ELR (cell line): Measurements from ENCODE around the gene LY6G5C.
"Not testable (repeated sequence)": the region's sequence is repeated elsewhere in the genome, so short reads cannot be mapped to it uniquely, and the experiment has no call there.

ENCODE experiments used
- DNase-seq: peaks from one replicate; pipeline ENCODE4 v3.0.0-alpha.2; 2015; ENCODE audit warnings: low read depth

The LY6G5C gene

DNA sequence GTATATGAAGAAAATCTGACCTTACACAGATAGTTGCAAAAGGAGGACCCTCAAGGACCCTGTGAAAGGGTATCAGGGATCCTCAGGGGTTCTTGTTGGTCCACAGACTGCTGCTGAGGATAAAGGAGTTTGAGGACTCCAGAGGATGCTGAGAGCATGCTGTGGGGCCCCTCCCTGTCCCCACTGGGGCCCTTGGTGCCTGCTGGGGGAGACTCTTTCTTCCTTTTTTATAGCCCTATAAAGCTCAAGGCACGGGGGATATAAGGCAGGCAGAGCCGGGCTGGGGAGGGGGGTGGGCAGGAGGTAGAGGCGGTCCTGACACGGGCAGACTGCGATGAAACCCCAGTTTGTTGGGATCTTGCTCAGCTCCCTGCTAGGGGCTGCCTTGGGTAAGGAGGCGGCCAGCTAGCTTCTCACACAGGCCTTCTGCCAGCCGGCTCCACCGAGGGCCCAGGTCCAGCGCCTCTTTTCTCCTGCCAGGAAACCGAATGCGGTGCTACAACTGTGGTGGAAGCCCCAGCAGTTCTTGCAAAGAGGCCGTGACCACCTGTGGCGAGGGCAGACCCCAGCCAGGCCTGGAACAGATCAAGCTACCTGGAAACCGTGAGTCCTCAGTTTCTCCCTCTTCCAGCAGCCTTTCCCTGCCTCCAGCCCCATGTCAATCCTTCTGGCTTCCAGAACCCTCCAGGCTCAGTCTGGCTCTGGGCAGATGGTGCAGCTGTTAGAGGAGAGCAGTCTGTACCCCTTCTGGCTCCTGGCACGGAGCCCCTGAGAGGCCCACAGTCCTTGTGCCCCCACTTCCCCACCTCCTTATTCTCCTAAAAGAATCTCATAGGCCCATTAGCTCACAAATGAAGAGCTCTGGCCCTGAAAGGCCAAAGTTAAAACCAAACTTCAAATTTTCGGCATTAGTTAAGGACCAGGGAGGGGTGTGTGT lies 34.4 kb upstream of the LY6G5C start, which contains the start of gene LY6G6D:
TSS of gene LY6G6D (plus strand) at position 327 of the 937 bp plus-strand sequence. CDS start at position 335, 8 bp downstream.
- DNase-seq, result no peak

DNA sequence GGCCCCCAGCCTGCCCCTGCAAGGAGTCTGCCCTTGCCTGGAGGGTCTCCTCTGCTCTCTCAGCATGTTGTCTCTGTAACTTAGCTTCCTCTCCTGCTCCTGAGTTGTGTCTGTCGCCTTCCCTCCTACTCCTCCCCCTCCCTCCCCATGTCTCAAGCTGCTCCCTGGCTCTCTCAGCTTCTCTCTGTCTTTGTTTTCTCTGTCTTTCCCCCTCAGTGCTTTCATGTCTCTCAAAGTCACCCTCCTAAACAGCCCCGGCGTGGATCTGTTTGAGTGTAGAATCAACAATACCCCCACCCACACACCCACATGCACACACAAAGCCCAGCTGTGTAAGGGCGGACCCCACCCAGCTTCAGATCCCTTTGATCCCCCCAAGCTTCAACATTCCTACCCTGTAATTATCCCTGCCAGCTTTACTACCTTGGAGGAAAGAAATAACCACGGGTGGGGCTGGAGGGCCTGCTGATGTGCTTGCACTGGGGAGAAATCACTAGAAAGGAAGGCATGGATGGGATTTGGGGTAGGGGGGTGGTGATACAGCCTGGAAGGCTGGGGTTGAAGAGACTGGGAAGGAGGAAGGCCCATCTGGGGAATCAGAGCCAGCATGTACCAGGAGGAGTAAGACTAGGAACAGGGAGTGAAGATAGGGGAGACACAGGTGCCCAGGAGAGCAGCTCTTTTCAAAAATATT lies 33.3 kb upstream of the LY6G5C start:
- no peak for DNase-seq

DNA sequence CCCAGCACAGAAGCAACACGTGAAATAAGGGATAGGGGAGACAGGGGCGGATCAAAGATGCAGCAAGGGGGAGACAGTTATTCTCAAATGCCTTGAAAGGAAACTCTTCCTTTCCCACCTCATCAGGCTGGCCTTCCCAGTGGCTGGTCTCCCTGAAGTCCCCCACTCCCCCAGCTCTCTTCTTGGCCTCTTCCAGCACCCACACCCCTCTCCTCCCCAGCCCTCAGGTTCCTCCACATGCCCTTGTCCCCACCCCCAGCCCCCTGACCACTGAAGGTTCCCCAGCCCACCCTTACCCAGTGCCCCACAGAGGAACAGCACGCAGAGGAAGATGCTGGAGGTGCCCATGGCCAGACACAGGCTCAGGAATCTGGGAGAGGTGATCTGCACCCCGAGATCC lies 32.6 kb upstream of the LY6G5C start:
- DNase-seq, result no peak

DNA sequence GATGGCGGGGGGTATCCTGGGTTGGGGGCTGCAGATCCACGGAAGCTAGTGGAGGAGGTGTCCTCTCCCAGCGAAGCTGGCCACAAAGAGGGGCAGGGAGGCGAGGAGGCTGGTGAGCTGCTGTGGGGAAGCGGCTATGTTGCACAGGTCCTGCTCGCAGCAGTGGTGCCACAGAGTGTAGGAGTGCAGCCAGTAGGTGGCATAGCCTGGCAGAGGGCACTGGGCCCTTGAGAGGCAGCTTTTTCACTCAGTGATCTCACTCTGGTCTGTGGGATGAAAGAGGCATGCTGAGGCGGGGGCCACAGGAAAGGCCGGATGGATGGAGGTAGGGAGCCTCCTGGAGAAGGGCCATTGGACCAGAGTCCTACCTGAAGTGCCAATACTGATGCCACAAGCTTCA lies 31.4 kb upstream of the LY6G5C start:
- no peak for DNase-seq

DNA sequence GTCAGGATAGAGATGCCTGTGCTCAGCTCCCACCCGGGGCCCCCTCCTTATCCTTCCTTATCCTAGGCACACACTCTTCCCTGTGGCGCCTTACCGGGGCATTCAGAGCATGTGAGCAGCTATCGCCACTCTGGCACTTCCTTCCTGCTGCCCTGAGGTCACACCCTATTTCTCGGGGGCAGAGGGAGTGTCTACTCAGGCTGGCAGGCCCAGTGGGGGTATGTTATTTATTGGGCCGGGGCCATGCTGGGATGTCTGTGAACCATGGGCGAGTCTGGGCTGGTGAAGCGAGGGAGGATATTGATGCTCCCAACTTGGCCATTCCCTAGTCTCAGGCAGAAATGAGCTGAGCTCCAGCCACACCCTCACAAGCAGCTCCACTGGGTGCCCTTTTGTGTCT lies 30.4 kb upstream of the LY6G5C start:
- no peak for DNase-seq

DNA sequence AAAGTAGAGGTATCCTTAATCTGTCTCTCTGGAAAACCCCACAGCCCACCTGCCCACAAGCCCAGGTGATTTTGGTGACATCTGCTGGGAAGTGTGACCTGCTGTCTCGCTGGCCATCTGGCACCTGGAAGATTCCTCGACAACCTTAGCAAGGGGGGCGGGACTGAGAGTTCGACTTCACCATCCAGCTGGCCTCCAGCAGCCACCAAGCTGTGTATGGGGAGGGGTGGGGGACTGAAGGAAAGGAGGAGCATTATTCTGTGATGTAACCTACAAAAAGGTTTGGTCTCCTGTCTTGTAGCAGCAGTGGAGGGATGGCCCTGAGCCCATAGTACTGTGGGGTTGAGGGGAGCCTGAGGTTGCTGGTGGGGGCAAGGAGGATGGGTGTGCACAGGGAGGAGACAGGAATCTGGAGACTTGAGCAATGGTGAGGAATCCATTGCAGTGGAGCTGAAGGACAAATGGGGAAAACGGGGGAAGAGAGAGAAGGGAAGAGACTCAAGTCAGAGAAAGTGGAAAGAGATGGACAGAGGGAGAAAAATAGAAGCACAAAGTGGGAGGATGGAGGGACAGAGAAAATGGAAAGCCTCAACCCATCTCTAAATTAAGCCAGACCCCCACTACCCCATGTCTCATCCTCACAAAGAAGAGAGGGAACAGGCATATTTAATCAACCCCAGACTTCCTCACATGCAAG lies 29.8 kb upstream of the LY6G5C start:
- DNase-seq, result no peak

DNA sequence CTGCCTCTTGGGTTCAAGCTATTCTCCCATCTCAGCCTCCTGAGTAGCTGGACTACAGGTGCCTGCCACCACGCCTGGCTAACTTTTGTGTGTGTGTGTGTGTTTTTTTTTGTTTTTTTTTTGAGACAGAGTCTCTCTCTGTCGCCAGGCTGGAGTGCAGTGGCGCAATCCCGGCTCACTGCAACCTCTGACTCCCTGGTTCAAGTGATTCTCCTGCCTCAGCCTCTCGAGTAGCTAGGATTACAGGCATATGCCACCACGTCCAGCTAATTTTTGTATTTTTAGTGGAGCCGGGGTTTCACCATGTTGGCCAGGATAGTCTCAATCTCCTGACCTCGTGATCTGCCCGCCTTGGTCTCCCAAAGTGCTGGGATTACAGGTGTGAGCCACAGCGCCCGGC lies 28.3 kb upstream of the LY6G5C start:
- not testable (repeated sequence) for DNase-seq

DNA sequence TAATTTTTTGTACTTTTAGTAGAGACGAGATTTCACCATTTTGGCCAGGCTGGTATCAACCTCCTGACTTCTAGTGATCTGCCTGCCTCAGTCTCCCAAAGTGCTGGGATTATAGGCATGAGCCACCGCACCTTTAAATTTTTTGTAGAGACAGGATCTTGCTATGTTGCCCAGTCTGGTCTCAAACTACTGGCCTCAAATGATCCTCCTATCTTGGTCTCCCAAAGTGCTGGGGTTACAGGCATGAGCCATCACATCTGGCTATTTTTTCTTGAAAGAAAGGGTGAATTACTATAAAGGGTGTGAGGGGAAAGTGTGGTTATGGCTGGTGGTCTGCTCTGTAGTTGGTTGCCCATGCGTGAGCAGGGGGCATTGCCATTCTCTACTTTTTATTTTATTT lies 27.4 kb upstream of the LY6G5C start:
- DNase-seq, result no peak

DNA sequence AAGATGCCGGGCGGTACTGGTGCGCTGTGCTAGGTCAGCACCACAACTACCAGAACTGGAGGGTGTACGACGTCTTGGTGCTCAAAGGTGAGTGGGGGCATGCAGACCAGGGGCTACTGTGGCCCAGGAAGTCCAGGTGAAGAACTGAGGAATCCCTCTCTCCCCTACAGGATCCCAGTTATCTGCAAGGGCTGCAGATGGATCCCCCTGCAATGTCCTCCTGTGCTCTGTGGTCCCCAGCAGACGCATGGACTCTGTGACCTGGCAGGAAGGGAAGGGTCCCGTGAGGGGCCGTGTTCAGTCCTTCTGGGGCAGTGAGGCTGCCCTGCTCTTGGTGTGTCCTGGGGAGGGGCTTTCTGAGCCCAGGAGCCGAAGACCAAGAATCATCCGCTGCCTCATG lies 26.8 kb upstream of the LY6G5C start:
- DNase-seq, result no peak

DNA sequence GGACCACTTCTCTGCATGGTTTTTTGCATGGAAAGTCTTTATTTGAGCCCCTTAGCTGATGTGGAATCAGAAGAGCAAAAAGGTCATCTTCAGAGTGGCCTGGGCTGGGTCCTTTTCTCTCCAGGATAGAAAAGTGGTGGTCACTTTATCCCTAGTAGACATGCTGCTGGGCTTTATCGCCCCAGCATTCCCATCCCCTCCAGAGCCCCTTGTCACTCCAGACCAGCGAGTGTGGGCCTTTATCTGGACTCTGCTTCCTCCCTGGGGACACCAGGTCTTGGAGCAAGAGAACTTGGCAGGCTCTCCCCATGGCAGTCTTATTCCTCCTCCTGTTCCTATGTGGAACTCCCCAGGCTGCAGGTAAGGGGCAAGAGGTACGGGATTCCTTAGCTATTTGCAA lies 25.7 kb upstream of the LY6G5C start, which contains the start of gene LY6G6F:
TSS of gene LY6G6F (plus strand) at position 268 of the 400 bp plus-strand sequence. CDS start at position 309, 41 bp downstream.
- DNase-seq, result no peak

DNA sequence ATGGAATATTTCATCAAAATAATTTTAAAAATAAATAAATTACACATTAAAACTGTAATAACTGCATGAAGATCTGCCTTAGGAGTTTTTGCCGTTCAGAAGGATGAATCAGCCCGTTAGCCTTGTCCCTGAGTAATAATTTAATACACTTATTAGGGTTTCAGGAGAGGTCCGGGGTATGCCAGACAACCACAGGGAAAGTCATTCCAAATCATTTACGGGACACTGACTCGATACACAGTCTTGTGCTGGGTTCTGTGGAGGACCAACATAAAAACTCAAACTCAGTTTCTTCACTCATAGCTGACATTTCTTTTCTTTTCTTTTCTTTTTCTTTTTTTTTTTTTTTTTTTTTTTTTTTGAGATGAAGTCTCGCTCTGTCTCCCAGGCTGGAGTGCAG lies 25.1 kb upstream of the LY6G5C start:
- peak; percentile 31 for DNase-seq

DNA sequence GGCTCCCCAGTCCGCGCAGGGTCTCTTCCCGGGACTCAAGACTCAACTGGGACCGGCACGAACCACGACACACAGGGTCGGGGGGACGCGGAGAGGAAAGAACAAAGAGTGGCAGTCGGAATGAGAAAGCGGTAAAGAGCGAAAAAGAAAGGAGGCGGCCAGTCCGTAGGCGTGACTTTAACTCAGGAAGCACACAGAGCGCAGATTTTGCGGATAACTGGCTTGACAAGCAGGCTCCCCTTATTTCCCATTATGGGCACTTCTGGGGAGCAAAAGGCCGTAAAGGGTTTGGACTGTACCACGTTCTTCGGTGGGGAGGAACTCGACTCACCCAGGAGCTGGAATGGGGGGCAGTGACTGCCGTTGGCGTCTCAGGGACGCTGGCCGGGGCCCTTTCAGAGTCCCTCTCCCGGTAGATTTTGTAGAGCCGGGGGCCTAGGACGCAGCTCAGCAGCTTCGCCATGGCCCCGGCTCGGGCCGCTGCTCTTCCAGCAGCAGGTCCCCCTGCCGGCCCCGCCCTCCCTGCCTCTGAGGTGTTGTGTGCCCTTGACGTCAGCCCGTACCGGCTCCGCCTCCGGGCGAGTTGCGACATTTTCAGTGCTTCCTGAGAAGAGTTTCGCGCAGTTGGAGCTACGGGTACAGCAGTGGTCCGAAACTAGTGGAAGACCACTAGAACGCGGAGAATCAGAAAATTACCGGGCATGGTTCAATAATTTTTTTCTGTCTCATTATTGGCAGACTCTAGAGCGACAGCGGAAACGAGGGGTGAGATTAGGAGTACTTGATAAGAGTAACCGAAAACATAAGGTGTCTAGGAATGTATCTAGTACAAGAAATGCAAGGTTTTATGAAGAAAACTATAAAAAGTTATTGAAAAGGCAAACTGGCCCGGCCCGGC lies 22.2 kb upstream of the LY6G5C start, which contains the start of gene ABHD16A:
TSS of gene ABHD16A (minus strand) at position 506 of the 898 bp plus-strand sequence. CDS start at position 463, 43 bp downstream.
- DNase-seq, result peak; percentile 99

DNA sequence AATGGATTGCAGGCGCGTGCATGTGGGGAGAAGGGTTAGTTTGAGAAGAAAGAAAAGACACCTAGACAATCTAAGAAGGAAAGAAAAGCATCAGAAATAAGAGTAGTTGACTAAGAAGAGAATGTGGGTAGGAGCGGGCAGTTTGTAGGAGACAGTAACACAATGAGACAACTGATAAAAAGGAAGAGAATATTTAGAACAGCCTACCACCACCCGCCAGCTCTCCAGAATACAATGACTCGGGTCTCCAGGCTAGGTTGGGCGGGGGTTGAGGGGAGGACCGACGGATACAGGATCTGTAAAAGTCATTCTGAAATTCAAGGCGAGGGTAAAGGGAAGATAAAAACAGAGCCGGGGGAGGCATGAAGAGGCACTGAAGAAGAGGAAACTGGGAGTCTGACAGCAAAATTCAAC lies 21.5 kb upstream of the LY6G5C start:
- no peak for DNase-seq

DNA sequence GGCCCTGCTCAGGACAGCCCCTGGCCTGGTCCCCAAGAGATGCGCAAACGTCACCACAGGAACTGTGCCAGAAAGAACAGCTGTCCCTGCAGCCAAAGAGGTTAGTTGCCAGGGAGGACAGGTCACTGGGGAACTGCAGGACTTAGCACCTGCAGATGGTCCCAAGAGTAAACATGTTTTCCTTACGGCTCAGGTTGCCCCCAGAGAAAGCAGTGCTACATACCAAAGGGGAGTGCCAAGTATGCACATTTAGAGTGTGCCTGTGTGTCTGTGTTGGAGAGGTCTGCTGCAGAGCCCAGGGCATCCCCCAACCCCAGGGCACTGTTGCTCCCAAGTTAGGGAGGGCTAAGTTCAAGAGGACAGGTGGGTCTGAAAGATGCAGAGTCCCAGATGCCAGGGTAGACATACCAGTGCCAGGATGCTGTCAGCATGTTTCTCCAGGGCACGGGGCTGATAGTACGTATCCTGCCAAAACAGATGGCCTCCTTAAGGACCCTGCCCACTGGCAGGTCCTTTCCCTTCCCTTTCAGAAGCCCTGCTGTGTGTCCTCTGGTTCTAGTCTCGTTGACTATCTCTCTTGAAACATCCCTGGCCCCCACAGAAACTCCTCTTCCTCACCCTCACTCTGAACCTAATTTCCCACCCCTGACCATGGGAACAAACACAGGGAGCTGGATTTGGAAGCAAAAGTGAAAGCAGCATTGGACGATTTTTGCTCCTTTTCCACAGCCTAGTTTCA lies 21.0 kb upstream of the LY6G5C start:
- peak; percentile 39 for DNase-seq

DNA sequence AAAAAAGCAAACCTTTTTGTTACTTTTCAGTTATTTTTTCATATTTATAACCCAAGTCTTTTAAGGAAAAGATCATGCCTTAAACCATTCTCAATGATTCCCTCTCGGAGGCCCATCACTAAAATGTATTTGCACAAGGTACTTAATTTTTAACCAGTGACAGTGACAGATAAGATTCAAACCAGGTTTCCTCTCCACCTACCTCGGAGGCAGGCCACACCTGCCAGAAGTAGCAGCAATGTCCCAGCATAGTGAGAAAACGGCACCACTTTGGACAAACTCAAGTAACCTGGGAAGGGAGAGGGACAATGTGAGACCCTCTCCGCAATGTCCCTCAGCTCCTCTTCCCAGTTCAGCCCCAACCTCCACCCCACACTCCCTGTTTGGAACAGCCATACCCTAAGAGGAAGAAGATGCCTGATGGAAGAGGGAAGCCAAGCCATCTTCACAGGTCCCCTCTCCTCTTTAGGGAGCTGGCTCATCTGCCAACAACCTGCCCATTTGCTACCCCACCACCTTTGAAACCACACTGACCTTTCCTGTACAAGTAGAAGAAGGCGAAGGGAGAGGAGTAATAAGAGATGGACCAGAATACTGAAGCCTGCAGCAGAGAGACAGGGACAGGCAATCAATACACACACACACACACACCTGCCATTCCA lies 20.0 kb upstream of the LY6G5C start:
- DNase-seq, result no peak

DNA sequence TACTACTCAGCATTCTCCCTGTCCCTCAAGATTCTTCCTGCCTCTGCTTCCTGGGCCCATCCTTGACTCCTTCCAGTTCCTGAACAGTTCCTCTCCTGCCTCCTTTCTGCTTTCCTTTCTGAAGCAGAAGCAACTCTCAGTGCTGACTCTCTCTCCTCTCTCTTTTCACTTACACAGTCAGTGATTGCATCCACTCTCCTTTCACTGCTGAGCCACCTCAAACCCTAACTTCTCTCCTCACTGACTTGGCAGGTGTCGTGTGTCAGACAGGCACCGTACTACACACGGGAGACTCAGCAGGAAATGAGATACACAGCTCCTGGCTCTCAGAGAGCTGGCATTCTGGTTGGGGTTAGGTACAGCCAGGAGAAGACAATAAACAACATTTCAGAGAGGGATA lies 16.7 kb upstream of the LY6G5C start:
- DNase-seq, result no peak

DNA sequence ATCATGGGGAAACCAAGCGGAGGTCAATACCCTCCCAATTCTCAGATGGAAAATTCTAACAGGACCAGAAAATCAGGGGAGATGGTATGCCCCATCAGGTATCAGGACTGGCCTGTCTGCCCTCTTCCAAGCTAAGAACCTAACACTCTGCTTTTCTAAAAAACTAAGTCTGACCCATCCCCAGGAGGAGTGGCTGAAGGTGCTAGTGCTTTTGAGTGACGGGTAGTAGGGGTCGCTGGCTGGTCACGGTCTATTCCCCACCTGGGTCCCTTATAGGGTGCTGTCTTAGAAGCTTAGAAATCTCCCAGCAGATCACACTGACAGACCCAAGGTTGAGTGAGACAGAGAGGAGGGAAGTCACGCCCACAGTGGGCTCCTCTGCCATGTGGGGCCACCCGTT lies 12.7 kb upstream of the LY6G5C start:
- DNase-seq, result no peak

DNA sequence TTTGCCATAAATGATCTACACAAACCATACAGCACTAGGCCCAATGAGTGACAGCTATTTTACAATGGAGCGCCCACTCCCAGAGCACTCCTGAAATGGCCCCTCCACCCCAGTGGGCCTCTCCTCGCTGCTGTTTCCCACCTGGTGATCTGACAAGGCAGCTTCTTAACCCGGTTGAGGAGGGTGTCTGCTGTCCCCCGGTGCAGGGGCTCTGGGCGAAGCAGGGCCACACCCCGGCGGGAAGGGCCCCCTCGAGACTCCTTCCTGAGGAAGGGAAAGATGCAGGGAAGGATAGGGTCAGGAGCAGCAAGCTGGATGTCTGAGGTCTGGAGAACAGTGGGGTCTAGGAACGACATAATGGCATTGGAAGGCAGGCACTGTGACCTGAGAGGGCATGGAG lies 12.0 kb upstream of the LY6G5C start:
- no peak for DNase-seq

DNA sequence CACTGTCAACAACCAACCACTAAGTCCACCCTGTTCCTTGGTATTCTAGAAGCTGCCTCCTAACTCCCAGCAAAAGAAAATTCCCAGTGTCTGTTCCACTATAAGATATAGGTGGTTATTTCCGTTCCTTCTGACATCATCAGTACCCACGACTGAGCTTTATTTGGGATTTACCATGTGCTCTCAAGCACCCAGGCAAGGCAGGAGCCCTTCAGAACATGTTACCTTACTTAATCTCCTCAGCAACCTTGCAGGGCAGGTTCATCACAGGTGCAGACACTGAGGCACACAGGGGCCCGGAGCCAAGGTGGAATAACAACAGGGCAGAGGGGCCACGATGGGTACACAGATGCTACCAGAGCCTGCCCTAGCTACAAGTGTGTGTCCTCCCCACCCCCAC lies 11.5 kb upstream of the LY6G5C start:
- DNase-seq, result no peak

DNA sequence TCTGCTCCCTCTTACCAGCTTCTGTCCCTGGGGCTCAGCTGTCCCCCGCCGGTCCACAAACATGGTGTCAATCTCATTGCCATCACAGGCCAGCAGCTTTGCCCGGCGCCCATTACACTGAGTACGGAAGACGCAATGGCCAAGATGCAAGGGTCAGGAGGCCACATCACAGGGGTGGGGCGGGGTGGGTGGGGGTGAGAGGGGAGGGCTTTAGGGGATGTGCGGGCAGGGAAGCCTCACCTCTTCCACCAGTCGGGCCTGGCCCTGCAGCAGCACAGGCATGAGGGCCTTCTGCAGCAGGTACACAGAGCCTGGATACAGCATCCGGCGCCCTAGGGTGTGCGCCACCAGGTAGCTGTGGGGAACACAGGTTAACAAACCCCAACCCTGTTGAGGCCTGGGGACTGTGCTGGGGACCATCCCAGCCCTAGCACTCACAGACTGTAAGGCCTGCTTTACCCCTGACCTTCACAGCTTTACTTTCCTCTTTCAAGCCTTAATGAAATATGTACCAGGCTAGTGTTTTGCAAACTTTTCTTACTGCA lies 10.8 kb upstream of the LY6G5C start:
- DNase-seq, result no peak
